22Rv1 (cell line): ENCODE measurements around the gene ADAMTS3.
"Not testable (repeated sequence)": the region's sequence is repeated elsewhere in the genome, so short reads cannot be mapped to it uniquely, and the experiment has no call there.

ENCODE experiments used
- ZFX ChIP-seq: fragments of 450-650 bp; IDR thresholded peaks from 2 replicates; pipeline ENCODE4 v1.6.1; 2017; ENCODE audit warnings: antibody characterized with exemption, borderline replicate concordance
- TF ChIP-seq, protein P1 (sequence below): fragments of 450-650 bp; IDR thresholded peaks from 2 replicates; pipeline ENCODE4 v1.5.1; 2017; ENCODE audit warnings: mild to moderate bottlenecking

DNA sequence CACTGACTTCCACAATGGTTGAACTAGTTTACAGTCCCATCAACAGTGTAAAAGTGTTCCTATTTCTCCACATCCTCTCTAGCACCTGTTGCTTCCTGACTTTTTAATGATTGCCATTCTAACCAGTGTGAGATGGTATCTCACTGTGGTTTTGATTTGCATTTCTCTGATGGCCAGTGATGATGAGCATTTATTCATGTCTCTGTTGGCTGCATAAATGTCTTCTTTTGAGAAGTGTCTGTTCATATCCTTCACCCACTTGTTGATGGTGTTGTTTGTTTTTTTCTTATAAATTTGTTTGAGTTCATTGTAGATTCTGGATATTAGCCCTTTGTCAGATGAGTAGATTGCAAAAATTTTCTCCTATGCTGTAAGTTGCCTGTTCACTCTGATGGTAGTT, 143.1 kb downstream of the ADAMTS3 start:
- TF ChIP-seq, protein P1, sequence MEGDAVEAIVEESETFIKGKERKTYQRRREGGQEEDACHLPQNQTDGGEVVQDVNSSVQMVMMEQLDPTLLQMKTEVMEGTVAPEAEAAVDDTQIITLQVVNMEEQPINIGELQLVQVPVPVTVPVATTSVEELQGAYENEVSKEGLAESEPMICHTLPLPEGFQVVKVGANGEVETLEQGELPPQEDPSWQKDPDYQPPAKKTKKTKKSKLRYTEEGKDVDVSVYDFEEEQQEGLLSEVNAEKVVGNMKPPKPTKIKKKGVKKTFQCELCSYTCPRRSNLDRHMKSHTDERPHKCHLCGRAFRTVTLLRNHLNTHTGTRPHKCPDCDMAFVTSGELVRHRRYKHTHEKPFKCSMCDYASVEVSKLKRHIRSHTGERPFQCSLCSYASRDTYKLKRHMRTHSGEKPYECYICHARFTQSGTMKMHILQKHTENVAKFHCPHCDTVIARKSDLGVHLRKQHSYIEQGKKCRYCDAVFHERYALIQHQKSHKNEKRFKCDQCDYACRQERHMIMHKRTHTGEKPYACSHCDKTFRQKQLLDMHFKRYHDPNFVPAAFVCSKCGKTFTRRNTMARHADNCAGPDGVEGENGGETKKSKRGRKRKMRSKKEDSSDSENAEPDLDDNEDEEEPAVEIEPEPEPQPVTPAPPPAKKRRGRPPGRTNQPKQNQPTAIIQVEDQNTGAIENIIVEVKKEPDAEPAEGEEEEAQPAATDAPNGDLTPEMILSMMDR = not testable (repeated sequence)
- TF ChIP-seq ZFX = not testable (repeated sequence)
